ENCODE data around the gene FSTL4.

DNA sequence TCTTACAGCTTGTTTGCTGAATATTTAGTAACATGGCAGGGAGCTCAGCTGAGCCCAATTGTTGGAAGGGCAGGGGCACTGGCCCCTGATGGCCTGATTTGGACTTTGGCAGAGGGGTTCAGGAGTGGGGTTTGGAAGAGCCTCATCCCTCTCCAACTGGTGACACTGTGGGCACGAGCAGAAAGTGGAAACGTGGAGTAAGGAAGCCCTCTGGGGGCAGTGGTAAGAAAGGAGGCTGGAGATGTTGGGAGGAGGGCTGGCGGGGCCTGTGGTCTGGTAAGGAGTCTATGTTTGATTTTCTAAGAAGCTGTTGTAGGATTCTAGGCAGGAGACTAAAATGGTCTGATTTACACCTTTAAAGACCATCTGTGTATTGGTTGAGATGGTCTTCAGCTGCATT lies 351.6 kb downstream of the FSTL4 start:
- TF ChIP-seq, protein P1, sequence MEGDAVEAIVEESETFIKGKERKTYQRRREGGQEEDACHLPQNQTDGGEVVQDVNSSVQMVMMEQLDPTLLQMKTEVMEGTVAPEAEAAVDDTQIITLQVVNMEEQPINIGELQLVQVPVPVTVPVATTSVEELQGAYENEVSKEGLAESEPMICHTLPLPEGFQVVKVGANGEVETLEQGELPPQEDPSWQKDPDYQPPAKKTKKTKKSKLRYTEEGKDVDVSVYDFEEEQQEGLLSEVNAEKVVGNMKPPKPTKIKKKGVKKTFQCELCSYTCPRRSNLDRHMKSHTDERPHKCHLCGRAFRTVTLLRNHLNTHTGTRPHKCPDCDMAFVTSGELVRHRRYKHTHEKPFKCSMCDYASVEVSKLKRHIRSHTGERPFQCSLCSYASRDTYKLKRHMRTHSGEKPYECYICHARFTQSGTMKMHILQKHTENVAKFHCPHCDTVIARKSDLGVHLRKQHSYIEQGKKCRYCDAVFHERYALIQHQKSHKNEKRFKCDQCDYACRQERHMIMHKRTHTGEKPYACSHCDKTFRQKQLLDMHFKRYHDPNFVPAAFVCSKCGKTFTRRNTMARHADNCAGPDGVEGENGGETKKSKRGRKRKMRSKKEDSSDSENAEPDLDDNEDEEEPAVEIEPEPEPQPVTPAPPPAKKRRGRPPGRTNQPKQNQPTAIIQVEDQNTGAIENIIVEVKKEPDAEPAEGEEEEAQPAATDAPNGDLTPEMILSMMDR (IDR thresholded peaks at IDR 0.05), result no peak
- TF ChIP-seq EZH2 (IDR thresholded peaks at IDR 0.05; ENCODE audit: borderline replicate concordance, insufficient read depth, low read depth, low read length, poor library complexity, severe bottlenecking), result no peak

Data from B cell (primary cell).